Stomach (tissue), 9 donors: ENCODE data around the gene MYMX. TPM values are rescaled to one million over a fixed set of nuclear protein-coding genes. Genes with fewer than 3 reads are reported as not detected.

ENCODE experiments used
- DNase-seq, 2 donors: peaks; one replicate each; pipeline versions ENCODE4 v3.0.0 to v3.0.0-alpha.2; 2013 to 2019
- H3K27ac ChIP-seq, 5 donors: fragments of 200-600 bp in 4 of 5; sonication (generic) in 4 of 5; one replicate each; pipeline ENCODE4 v1.5.1; 2013 to 2019; ENCODE audit warnings: mild to moderate bottlenecking in 1 of 5, moderate library complexity in 1 of 5
- H3K27me3 ChIP-seq, 3 donors: fragments of 200-600 bp; sonication (generic); one replicate each; pipeline ENCODE4 v1.5.1; 2017 to 2019; ENCODE audit warnings: mixed run types in 1 of 3
- H3K36me3 ChIP-seq, 4 donors: fragments of 200-600 bp; sonication (generic); 1 replicate in 3 of 4; 2 replicates in 1 of 4; pipeline ENCODE4 v1.5.1; 2016 to 2019
- H3K4me1 ChIP-seq, 4 donors: fragments of 200-600 bp; sonication (generic); one replicate each; pipeline ENCODE4 v1.5.1; 2016 to 2019
- H3K4me3 ChIP-seq, 4 donors: fragments of 200-600 bp; sonication (generic) in 3 of 4; one replicate each; pipeline ENCODE4 v1.5.1; 2016 to 2019; ENCODE audit warnings: mild to moderate bottlenecking in 1 of 4
- H3K9me3 ChIP-seq, 4 donors: fragments of 200-600 bp; sonication (generic); one replicate each; pipeline ENCODE4 v1.5.1; 2016 to 2019
- CTCF ChIP-seq, 7 experiments: fragments of 450-650 bp in 4 of 7; fragments of 200-600 bp in 3 of 7; sonication (generic) in 3 of 7; IDR thresholded peaks; one replicate each; pipeline ENCODE4 v1.5.1; 2016 to 2019; ENCODE audit warnings: antibody characterized with exemption in 7 of 7, control low read depth in 2 of 7, mild to moderate bottlenecking in 1 of 7
- EP300 ChIP-seq: sonication (generic); formaldehyde crosslinking; IDR thresholded peaks from one replicate; pipeline ENCODE4 v1.6.1; 2017; ENCODE audit warnings: antibody characterized with exemption
- POLR2A ChIP-seq, 4 donors: fragments of 450-650 bp; IDR thresholded peaks; one replicate each; pipeline ENCODE4 v1.6.1; 2016; ENCODE audit warnings: antibody characterized with exemption in 4 of 4, control low read depth in 2 of 4, mild to moderate bottlenecking in 1 of 4, moderate library complexity in 1 of 4
- POLR2AphosphoS5 ChIP-seq, 3 donors: sonication (generic); formaldehyde crosslinking; IDR thresholded peaks; one replicate each; pipeline ENCODE4 v1.6.1; 2016; ENCODE audit warnings: antibody characterized with exemption in 3 of 3
- WGBS, 5 donors: extraction: QIAGEN DNeasy Blood & Tissue Kit in 3 of 5; methylation state at CpG; one replicate each; pipeline versions ENCODE4 v1.1.5 to v1.1.7; 2013 to 2018; 5-methylcytosine and 5-hydroxymethylcytosine counted together
- intact Hi-C: fragments of 100-400 bp; cut with DNase I; formaldehyde crosslinking; loops from one replicate; pipeline ENCODE4 v1.15.1; 2023; ENCODE audit warnings: low total_unique reads
- polyA plus RNA-seq, 3 donors: library from polyadenylated mRNA; stranded (reverse); fragments of 200-250 nt; gene quantifications; one replicate each; pipeline ENCODE4 v1.2.3, GENCODE V29; 2013
- total RNA-seq, 5 donors: library from RNA; depleted of rRNA; stranded (reverse); fragments of >200 nt; gene quantifications; one replicate each; pipeline versions ENCODE4 v1.1.0 to v1.2.3, GENCODE V29; 2014 to 2016
- donor health status: healthy with polysubstance abuse.
- donor health status: Bipolar disorder and iron deficiency.
- donor health status: healthy.

Gene MYMX
- total and polyA plus RNA-seq, 8 donors: 0.95 to 3.4 TPM; not detected in 6

- Histone ChIP-seq H3K4me3 (no peak overlapping the region), H3K4me1 (peaks cover 38 to 99% (median 74%) of the 10 kb centered on the region in 4 donors), H3K36me3 (peaks cover 33 to 50% (median 47%) of the 10 kb centered on the region in 4 donors), H3K27me3 (no peaks in the 10 kb centered on the region), H3K27ac (peak overlapping the region in 3 of 5 donors; percentile 58 to 95 (median 64)), H3K9me3 (no peaks in the 10 kb centered on the region)
- 80 to 96% (median 84%) methylated on average over 6 of the region's 6 CpGs for WGBS, 5 donors
- intact Hi-C loops: no loop called here
- no peak for DNase-seq
- TF ChIP-seq EP300: no peak
- TF ChIP-seq CTCF (IDR thresholded peaks at IDR 0.05): no peak
- TF ChIP-seq POLR2A (IDR thresholded peaks at IDR 0.05): no peak
- no peak for TF ChIP-seq POLR2AphosphoS5 (IDR thresholded peaks at IDR 0.05)
Measured at GRCh38 chr6:44228031-44228430, 11.3 kb downstream of the MYMX start.

- TF ChIP-seq POLR2A (IDR thresholded peaks at IDR 0.05): no peak
- no peak for TF ChIP-seq POLR2AphosphoS5 (IDR thresholded peaks at IDR 0.05)
- no peak for TF ChIP-seq EP300
- no peak for TF ChIP-seq CTCF (IDR thresholded peaks at IDR 0.05)
- Histone ChIP-seq H3K27ac (peak overlapping the region in 3 of 5 donors; percentile 1 to 95 (median 64)), H3K4me1 (peaks cover 41 to 100% (median 76%) of the 10 kb centered on the region in 4 donors), H3K9me3 (no peaks in the 10 kb centered on the region), H3K36me3 (peaks cover 36 to 54% (median 51%) of the 10 kb centered on the region in 4 donors), H3K4me3 (no peak overlapping the region), H3K27me3 (no peaks in the 10 kb centered on the region)
- no peak for DNase-seq
- WGBS, 5 donors: 72 to 94% (median 91%) methylated on average over 4 to 7 of the region's 7 CpGs
- intact Hi-C loops: no loop called here
Measured at GRCh38 chr6:44228433-44228832, 11.7 kb downstream of the MYMX start.

- no peak for TF ChIP-seq EP300
- TF ChIP-seq POLR2AphosphoS5 (IDR thresholded peaks at IDR 0.05): no peak
- no peak for TF ChIP-seq POLR2A (IDR thresholded peaks at IDR 0.05)
- TF ChIP-seq CTCF (IDR thresholded peaks at IDR 0.05): no peak
- no peaks in the 10 kb centered on the region for H3K9me3 ChIP-seq
- H3K4me1 ChIP-seq: peaks cover 44 to 100% (median 78%) of the 10 kb centered on the region in 4 donors
- no peak overlapping the region for H3K4me3 ChIP-seq
- H3K27me3 ChIP-seq: no peaks in the 10 kb centered on the region
- H3K36me3 ChIP-seq: peaks cover 36 to 57% (median 52%) of the 10 kb centered on the region in 4 donors
- 72 to 82% (median 80%) methylated on average over 5 of the region's 5 CpGs for WGBS, 5 donors
- H3K27ac ChIP-seq: peak overlapping the region in 3 of 5 donors; percentile 1 to 95 (median 64)
- intact Hi-C loops: no loop called here
- DNase-seq: no peak
Measured at GRCh38 chr6:44228836-44229235, 12.1 kb downstream of the MYMX start.

GRCh38 chr6:44229376-44230033, 12.8 kb downstream of the MYMX start:
- Histone ChIP-seq H3K4me3 (no peak overlapping the region), H3K27me3 (no peaks in the 10 kb centered on the region), H3K9me3 (no peaks in the 10 kb centered on the region), H3K36me3 (peaks cover 36 to 57% (median 52%) of the 10 kb centered on the region in 4 donors), H3K27ac (peak overlapping the region in 2 of 5 donors; percentile 11 to 68), H3K4me1 (peaks cover 44 to 100% (median 78%) of the 10 kb centered on the region in 4 donors)
- 83 to 92% (median 88%) methylated on average over 11 of the region's 11 CpGs for WGBS, 5 donors
- TF ChIP-seq EP300: no peak
- TF ChIP-seq CTCF (IDR thresholded peaks at IDR 0.05): no peak
- no peak for TF ChIP-seq POLR2AphosphoS5 (IDR thresholded peaks at IDR 0.05)
- TF ChIP-seq POLR2A (IDR thresholded peaks at IDR 0.05): no peak
- intact Hi-C loops: loop anchor here (10.0 kb wide), 1 partner anchor 55 kb away; no protein-coding TSS in a partner anchor
- DNase-seq: no peak
